ENCODE measurements around the gene AP3S2.

Gene AP3S2

DNA sequence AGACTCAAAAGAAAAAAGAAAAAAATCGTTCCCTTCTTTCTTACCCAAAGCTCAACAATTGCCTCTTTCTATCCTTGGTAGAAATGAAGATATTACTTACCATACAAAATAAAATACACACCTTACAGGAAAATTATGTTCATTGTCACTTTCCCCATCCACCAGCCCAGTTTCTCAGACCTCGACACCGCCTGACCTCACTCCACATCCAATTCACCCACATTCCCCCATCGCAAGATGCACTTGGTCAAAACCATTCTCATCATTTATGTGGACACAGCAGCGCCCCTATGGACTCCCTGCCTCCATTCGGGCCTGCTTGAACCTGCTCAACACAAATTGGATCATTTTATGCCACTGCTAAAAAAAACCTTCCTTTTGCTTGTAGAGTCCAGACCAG lies 86.1 kb downstream of the AP3S2 start:
- TF ChIP-seq, protein P1, sequence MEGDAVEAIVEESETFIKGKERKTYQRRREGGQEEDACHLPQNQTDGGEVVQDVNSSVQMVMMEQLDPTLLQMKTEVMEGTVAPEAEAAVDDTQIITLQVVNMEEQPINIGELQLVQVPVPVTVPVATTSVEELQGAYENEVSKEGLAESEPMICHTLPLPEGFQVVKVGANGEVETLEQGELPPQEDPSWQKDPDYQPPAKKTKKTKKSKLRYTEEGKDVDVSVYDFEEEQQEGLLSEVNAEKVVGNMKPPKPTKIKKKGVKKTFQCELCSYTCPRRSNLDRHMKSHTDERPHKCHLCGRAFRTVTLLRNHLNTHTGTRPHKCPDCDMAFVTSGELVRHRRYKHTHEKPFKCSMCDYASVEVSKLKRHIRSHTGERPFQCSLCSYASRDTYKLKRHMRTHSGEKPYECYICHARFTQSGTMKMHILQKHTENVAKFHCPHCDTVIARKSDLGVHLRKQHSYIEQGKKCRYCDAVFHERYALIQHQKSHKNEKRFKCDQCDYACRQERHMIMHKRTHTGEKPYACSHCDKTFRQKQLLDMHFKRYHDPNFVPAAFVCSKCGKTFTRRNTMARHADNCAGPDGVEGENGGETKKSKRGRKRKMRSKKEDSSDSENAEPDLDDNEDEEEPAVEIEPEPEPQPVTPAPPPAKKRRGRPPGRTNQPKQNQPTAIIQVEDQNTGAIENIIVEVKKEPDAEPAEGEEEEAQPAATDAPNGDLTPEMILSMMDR (IDR thresholded peaks at IDR 0.05; ENCODE audit: control insufficient read depth, insufficient read depth, low read depth, low read length, missing control alignments) = no peak
- DNase-seq (ENCODE audit: low read depth) = no peak
- H3K4me3 ChIP-seq (ENCODE audit: control insufficient read depth, low read depth, low read length) = no peak overlapping the region

DNA sequence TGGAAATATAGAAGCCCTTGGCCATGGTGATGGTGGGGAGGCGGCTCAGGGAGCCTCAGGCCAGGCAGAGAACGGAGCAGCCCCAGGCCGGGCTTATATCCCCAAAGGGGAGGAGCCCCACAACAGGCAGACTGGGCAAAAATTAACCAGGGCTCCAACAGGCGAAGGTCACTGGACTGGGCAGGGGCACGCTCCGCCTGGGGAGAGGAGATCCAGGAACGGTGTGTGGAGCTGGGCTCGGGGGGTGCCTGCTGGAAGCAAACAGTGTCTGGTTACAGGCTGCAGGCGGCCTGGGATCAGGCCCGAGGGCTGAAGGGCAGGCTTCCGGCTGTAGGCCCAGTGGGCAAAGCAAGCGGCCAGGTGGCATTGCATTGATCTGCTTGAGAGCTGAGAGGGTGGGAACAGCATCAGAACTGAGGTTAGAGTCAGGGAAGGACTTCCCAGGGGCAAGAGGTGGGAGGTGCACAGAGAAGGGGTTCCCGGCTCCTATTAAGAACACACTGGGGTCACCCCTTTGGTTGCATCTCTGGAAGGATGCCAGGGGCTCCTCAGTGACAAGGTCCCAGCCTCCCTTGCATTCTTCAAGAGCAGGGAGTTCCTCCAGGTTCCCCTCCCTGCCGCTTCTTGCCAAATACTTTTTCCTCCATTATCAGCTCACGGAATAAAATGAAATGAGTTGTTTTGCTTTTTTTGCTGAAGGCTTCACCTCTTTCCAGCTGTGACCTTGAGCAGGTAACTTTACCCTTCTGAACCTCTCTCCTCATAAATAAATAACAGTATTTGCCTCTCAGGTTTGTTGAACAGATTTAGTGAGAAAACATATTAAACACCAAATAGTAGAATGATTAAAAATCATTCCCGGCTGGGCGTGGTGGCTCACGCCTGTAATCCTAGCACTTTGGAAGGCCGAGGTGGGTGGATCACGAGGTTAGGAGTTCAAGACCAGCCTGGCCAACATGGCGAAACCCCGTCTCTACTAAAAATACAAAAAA lies 86.9 kb downstream of the AP3S2 start:
- DNase-seq (ENCODE audit: low read depth) = no peak
- TF ChIP-seq, protein P1 (IDR thresholded peaks at IDR 0.05; ENCODE audit: control insufficient read depth, insufficient read depth, low read depth, low read length, missing control alignments) = no peak
- no peak overlapping the region for H3K4me3 ChIP-seq (ENCODE audit: control insufficient read depth, low read depth, low read length)

DNA sequence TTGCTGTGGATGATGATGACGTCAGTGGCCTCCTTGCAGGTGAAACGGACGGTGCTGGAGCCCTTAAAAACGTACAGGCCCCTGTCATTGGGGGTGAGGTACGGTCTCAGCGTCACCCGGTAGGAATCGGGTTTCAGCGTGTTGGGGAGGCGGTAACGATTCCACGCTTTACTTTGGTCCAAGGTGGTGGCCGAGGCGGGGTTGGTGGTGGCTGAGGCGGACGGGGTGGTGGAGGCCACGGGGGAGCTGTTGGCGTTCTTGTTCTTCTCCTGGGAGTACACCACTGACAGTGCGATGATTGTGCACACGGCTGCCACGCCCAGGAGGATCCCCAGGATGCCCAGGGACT lies 87.6 kb downstream of the AP3S2 start:
- H3K4me3 ChIP-seq (ENCODE audit: control insufficient read depth, low read depth, low read length) = no peak overlapping the region
- TF ChIP-seq, protein P1 (IDR thresholded peaks at IDR 0.05; ENCODE audit: control insufficient read depth, insufficient read depth, low read depth, low read length, missing control alignments) = no peak
- no peak for DNase-seq (ENCODE audit: low read depth)

DNA sequence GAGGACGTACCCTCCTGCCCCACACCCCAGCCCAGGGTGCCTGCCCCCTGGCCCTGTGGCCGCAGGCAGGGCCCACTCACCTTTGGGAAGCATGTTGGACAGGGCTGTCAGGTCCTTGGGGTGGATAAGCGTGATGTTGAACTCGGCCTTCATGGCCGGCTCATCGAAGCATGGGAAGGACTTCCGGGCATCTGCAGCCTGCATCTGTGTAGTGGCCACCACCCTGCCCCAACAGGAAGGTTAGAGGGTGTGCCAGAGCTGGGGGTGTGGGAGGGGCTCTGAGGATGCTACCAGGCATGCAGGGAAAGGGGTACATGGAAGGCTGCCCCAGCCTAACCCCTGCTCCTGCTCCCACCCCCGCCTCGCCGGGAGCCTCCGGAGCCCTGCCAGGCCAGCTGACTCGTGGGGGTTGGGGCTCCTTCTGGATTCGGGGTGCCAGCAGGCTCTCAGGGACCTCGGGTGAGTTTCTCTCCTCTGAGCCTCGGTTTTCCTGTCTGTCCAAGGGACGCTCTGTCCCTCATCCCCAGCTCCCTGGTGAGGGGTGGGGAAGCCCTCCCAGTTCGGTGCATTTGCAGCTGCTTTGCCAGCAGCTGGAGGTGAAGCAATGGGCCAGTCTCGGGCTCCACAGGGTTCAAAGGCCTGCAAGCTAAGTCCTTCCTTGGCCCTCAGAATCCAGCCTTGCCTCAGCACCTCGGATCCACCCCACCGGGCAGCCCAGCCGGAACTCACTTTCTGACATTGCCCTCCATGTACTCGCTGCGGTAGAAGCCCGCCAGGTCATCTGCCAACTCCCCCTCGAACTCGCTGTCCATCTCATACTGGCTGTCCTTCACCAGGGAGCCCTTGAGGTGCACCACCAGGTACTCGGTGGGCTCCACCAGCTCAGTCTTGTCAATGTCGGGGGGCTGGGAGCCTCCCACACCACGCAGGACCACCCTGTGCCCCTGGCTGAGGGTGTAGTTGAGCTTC lies 88.3 kb downstream of the AP3S2 start:
- TF ChIP-seq, protein P1 (IDR thresholded peaks at IDR 0.05; ENCODE audit: control insufficient read depth, insufficient read depth, low read depth, low read length, missing control alignments) = no peak
- no peak overlapping the region for H3K4me3 ChIP-seq (ENCODE audit: control insufficient read depth, low read depth, low read length)
- no peak for DNase-seq (ENCODE audit: low read depth)

DNA sequence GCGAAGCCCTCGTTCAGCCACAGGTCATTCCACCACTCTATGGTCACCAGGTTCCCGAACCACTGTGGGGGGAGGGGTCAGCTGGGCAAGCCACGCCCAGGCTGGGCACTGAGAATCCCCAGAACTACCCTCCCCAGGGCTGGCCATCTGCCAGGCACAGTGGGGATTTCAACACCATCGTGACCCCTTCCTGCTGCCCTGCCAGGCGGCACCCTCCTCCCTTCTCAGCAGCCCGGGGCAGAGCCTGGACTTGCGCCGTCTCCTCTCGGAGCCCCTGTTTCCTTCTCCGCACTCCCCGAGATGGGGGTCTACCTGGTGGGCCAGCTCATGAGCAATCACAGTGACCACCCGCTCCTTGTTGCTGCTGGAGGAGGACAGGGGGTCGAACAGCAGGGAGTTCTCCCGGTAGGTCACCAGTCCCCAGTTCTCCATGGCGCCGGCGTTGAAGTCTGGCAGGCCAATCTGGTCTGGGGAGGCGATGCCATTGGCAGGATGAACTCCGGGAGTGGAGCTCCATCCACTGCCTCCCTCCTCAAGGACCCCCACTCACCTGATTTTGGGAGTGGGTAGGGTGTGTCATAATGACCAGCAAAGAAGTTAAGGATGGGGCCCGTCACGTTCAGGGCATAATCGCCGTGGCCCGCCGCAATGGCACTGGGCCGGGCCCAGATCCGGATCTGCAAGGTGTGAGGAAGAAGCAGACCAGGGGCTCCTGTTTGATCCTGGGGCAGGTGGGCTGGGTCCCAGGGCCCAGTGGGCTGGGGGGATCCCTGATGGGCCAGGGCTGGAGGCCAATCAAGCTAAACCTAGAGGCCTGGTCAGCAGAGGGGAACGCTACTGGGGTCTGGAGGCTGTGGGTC lies 89.6 kb downstream of the AP3S2 start:
- no peak for DNase-seq (ENCODE audit: low read depth)
- no peak overlapping the region for H3K4me3 ChIP-seq (ENCODE audit: control insufficient read depth, low read depth, low read length)
- TF ChIP-seq, protein P1 (IDR thresholded peaks at IDR 0.05; ENCODE audit: control insufficient read depth, insufficient read depth, low read depth, low read length, missing control alignments) = no peak
